ENCODE data around the gene HS6ST2.
A peak's percentile ranks its signal among the peaks of the same experiment; 100 is the strongest.

HS6ST2 gene

DNA sequence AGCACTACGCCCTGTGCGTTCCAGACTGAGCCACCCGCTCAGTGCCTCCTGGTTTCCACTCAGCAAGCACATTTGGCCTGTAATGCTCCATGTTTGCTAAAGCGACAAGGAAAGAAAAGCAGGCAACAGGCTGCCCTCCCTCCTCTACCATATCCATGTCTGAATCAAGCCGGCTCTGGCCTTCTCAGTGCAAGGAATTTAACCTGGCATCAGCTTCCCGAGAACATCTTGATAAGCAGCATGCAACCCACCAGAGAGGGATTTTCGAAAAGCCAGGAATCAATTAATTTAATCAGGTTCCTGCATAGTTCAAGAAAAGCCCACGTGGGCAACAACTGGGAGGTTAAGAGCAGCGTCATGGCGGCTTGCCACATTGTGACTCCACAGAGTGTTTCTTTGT lies 228.2 kb downstream of the HS6ST2 start:
- no peak overlapping the region for H3K4me3 ChIP-seq (ENCODE audit: low read length)
- no peaks in the 10 kb centered on the region for H3K27me3 ChIP-seq (ENCODE audit: insufficient read depth, low read length)
- no peak overlapping the region for H3K27ac ChIP-seq (ENCODE audit: low read length)
- no peak overlapping the region for H3K9ac ChIP-seq (ENCODE audit: low read depth, low read length)
- no peaks in the 10 kb centered on the region for H3K36me3 ChIP-seq (ENCODE audit: insufficient read depth, low read depth, low read length)
- no peaks in the 10 kb centered on the region for H3K9me3 ChIP-seq (ENCODE audit: insufficient read depth, low read depth, low read length)
- H3K4me1 ChIP-seq (ENCODE audit: insufficient read depth, low read length), result no peaks in the 10 kb centered on the region

DNA sequence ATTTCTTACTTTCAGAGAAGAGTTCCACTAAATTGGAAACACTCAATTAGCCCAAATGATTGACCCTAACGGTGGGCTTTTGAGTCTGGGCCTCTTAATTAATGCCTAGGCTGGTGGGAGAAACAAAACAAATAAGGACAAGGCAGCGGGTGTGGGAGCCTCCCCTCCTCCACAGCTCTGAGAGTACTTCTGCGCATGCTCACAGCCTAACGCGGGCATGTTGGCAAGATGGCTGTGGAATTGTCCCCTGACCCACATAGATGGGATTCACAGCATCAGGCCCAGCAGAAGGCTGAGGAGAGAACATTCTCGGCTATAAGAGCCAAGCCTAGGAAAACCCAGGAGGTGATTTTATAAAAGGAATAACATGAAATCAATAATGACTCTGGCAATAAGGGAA lies 230.1 kb downstream of the HS6ST2 start:
- no peaks in the 10 kb centered on the region for H3K4me1 ChIP-seq (ENCODE audit: insufficient read depth, low read length)

DNA sequence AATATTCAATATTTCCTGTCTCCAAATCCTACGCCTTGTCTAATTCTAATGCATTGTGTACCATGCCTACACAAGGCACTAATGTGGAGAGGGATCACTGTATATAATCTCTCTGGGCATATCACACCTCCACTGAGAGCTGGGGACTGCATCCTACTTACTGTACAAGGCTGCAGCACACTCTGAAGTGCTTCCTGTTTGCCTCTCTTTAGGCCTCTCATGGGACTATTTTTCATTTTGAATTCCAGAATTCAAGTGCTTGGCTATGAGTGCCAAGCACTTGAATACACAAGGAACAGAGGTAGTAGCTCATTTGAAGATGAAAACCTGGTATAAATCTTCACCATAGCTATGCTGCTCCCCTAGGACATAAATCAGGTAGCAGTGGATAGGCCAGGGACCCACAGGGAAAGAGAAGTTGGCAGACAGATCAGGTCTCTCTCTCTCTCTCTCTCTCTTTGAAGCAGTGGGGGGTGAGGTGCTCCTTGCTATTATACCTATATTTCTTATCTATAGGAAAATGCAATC lies 239.9 kb downstream of the HS6ST2 start:
- Histone ChIP-seq H3K9ac (ENCODE audit: low read depth, low read length) (no peak overlapping the region), H3K36me3 (ENCODE audit: insufficient read depth, low read depth, low read length) (no peaks in the 10 kb centered on the region), H3K4me1 (ENCODE audit: insufficient read depth, low read length) (no peaks in the 10 kb centered on the region), H3K4me3 (ENCODE audit: low read length) (no peak overlapping the region), H3K9me3 (ENCODE audit: insufficient read depth, low read depth, low read length) (no peaks in the 10 kb centered on the region), H3K27ac (ENCODE audit: low read length) (no peak overlapping the region), H3K27me3 (ENCODE audit: insufficient read depth, low read length) (no peaks in the 10 kb centered on the region)

More for the DNA sequence above, 230.1 kb downstream of the HS6ST2 start:
- Histone ChIP-seq H3K9ac (ENCODE audit: low read depth, low read length) (no peak overlapping the region), H3K9me3 (ENCODE audit: insufficient read depth, low read depth, low read length) (no peaks in the 10 kb centered on the region), H3K27ac (ENCODE audit: low read length) (no peak overlapping the region), H3K36me3 (ENCODE audit: insufficient read depth, low read depth, low read length) (no peaks in the 10 kb centered on the region), H3K4me3 (ENCODE audit: low read length) (no peak overlapping the region), H3K27me3 (ENCODE audit: insufficient read depth, low read length) (no peaks in the 10 kb centered on the region)

DNA sequence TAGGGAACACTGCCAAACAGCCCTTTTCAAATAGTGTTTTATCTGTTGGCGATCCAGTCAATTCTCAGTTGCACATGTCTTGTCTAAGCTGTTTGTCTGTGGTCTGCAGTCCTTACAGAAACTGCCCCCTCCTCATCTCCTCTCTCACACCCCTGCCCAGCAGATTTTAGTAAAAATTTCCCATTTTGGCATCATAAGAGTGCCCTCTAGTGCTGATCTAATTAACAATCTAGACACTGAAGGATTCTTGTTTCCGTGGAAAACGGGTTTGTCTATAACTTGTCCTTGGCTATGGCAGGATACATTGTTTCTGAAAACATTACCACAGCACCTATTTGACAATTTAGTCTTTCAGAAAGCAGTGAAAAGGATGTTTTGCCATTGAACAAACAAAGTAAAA lies 242.4 kb downstream of the HS6ST2 start:
- Histone ChIP-seq H3K27me3 (ENCODE audit: insufficient read depth, low read length) (no peaks in the 10 kb centered on the region), H3K27ac (ENCODE audit: low read length) (no peak overlapping the region), H3K36me3 (ENCODE audit: insufficient read depth, low read depth, low read length) (no peaks in the 10 kb centered on the region), H3K9me3 (ENCODE audit: insufficient read depth, low read depth, low read length) (no peaks in the 10 kb centered on the region), H3K4me1 (ENCODE audit: insufficient read depth, low read length) (no peaks in the 10 kb centered on the region), H3K4me3 (ENCODE audit: low read length) (no peak overlapping the region), H3K9ac (ENCODE audit: low read depth, low read length) (no peak overlapping the region)

DNA sequence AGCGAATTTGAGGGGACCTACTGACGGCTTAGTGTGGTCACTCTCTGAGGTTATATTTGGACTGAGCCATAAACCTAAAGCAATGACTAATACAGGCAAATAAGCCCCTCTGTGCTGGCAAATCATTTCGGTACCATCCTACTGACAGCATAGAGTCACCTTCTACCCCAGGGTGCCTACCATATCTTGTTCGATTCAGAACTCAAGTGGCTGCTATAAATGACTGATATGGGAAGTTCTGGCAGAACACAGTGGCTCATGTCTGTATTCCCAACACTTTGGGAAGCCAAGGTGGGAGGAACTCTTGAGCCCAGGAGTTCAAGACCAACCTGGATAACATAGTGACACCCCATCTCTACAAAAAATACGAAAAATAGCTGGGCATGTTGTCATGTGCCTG lies 243.5 kb downstream of the HS6ST2 start:
- Histone ChIP-seq H3K27me3 (ENCODE audit: insufficient read depth, low read length) (no peaks in the 10 kb centered on the region), H3K36me3 (ENCODE audit: insufficient read depth, low read depth, low read length) (no peaks in the 10 kb centered on the region), H3K4me1 (ENCODE audit: insufficient read depth, low read length) (no peaks in the 10 kb centered on the region), H3K4me3 (ENCODE audit: low read length) (no peak overlapping the region), H3K9me3 (ENCODE audit: insufficient read depth, low read depth, low read length) (no peaks in the 10 kb centered on the region), H3K9ac (ENCODE audit: low read depth, low read length) (no peak overlapping the region), H3K27ac (ENCODE audit: low read length) (no peak overlapping the region)

DNA sequence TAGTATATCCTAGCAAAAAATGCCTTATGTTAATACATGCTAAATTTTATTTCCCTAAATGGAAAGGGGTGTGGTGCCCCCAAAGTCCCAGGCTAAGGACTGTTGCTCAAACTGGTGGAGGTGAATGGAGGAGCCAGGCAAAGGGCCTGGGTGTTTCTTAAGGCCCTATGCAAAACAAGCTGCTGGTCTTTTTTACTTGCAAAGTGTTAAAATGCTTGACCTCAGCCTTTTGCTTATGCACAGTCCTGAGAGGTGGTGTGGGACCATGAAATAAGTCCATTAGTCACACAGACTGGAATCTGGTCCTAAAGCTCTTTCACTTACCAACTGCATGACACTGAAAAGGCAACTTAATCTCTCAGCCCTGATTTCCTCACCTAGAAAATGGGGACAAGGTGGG lies 246.1 kb downstream of the HS6ST2 start:
- H3K9ac ChIP-seq (ENCODE audit: low read depth, low read length), result no peak overlapping the region
- H3K4me1 ChIP-seq (ENCODE audit: insufficient read depth, low read length), result no peaks in the 10 kb centered on the region; the same call in 1 of the 2 replicates
- no peak overlapping the region for H3K4me3 ChIP-seq (ENCODE audit: low read length)
- no peaks in the 10 kb centered on the region for H3K36me3 ChIP-seq (ENCODE audit: insufficient read depth, low read depth, low read length)
- no peaks in the 10 kb centered on the region for H3K9me3 ChIP-seq (ENCODE audit: insufficient read depth, low read depth, low read length)
- no peaks in the 10 kb centered on the region for H3K27me3 ChIP-seq (ENCODE audit: insufficient read depth, low read length)
- H3K27ac ChIP-seq (ENCODE audit: low read length), result no peak overlapping the region

DNA sequence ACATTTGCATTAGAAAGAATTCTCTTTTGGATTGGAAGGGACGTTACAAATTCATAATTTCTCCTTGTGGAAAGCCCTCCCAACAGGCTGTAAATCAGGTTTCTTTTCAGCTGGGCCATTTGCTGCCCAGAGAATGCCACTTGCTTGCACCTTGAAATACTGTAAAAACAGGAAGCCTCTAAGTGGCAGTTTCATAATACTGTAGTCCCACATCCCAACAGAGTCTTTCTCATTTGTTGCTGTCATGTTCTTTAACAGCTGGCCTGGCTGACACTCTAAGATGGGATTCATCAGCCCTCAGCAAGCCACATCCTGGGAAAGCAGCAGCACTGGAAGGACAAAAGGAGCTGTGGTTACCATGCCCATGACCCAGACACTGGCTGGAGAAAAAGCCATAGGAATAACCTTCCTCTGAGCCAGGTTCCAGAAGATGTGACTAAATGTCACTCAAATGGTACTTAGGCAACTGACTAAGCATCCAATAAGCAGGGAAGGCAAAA lies 247.7 kb downstream of the HS6ST2 start:
- no peaks in the 10 kb centered on the region for H3K9me3 ChIP-seq (ENCODE audit: insufficient read depth, low read depth, low read length)
- no peaks in the 10 kb centered on the region for H3K36me3 ChIP-seq (ENCODE audit: insufficient read depth, low read depth, low read length)
- no peak overlapping the region for H3K27ac ChIP-seq (ENCODE audit: low read length)
- no peaks in the 10 kb centered on the region for H3K27me3 ChIP-seq (ENCODE audit: insufficient read depth, low read length)
- no peak overlapping the region for H3K9ac ChIP-seq (ENCODE audit: low read depth, low read length)
- H3K4me3 ChIP-seq (ENCODE audit: low read length), result no peak overlapping the region
- H3K4me1 ChIP-seq (ENCODE audit: insufficient read depth, low read length), result no peaks in the 10 kb centered on the region; the same call in 1 of the 2 replicates

DNA sequence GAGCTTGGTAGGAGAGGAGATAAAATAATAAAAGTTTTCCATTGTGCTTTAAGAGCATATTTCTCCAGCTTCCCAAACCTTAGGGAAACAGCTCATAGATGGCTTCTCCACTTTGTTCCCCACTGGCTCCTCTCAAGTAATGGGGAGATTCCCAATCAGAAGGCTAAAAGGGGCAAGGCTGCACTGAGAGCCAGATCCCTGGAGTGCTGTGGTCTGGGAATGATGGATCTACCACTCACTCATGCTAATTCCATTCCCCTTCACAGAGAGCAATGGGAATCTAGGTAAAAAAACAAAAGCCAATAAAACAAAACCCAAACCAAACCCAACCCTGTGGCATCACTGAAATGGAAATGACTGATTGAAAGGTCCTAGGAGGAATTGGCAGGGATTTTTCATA lies 249.9 kb downstream of the HS6ST2 start:
- H3K4me1 ChIP-seq (ENCODE audit: insufficient read depth, low read length), result no peaks in the 10 kb centered on the region; the same call in 1 of the 2 replicates
- no peak overlapping the region for H3K4me3 ChIP-seq (ENCODE audit: low read length)
- H3K36me3 ChIP-seq (ENCODE audit: insufficient read depth, low read depth, low read length), result no peaks in the 10 kb centered on the region
- H3K9me3 ChIP-seq (ENCODE audit: insufficient read depth, low read depth, low read length), result no peaks in the 10 kb centered on the region
- H3K27ac ChIP-seq (ENCODE audit: low read length), result no peak overlapping the region
- no peak overlapping the region for H3K9ac ChIP-seq (ENCODE audit: low read depth, low read length)
- H3K27me3 ChIP-seq (ENCODE audit: insufficient read depth, low read length), result no peaks in the 10 kb centered on the region

DNA sequence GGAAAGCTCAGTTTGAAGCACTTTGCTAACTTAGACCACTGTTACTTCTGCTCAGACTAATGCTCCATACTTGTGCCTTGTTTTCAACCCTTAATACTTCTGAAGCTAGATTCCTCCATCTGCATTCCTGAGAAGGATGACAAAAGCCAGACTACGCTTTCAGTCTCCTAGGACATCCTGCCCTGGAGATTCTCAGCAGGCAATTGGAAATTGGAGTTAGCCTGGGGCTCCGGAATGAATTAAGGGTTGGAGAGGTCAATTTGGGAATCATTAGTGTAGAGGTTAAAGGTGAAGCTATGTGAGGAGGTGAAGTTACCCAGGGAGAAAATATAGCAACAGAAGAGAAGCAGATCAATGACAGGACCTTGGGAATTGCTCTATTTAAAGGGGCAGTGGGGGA lies 253.7 kb downstream of the HS6ST2 start:
- Histone ChIP-seq H3K27ac (ENCODE audit: low read length) (no peak overlapping the region), H3K36me3 (ENCODE audit: insufficient read depth, low read depth, low read length) (no peaks in the 10 kb centered on the region), H3K9me3 (ENCODE audit: insufficient read depth, low read depth, low read length) (no peaks in the 10 kb centered on the region), H3K4me3 (ENCODE audit: low read length) (no peak overlapping the region), H3K27me3 (ENCODE audit: insufficient read depth, low read length) (no peaks in the 10 kb centered on the region), H3K4me1 (ENCODE audit: insufficient read depth, low read length) (no peaks in the 10 kb centered on the region; the same call in 1 of the 2 replicates), H3K9ac (ENCODE audit: low read depth, low read length) (no peak overlapping the region)

DNA sequence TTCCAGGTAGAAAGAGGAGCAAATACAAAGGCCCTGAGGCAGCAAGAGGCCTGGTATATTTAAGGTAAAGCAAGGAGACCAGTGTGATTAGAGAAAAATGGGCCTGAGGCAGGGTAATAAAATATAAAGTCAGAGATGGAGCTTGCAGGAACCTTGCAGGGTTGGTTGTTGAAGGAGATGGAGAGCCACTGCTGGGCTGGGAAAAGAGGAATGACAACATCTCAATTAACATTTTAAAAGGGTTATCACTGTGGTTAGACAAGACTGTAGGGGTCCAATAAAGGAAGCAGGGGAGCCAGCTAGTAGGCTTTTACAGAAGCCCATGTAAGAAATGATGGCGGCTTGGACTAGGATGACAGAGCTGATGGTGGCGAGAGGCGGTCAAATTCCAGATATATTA lies 264.0 kb downstream of the HS6ST2 start:
- H3K27ac ChIP-seq (ENCODE audit: low read length), result no peak overlapping the region
- no peaks in the 10 kb centered on the region for H3K9me3 ChIP-seq (ENCODE audit: insufficient read depth, low read depth, low read length)
- peak overlapping the region; percentile 25; the same call in 1 of the 2 replicates for H3K4me3 ChIP-seq (ENCODE audit: low read length)
- H3K36me3 ChIP-seq (ENCODE audit: insufficient read depth, low read depth, low read length), result no peaks in the 10 kb centered on the region
- no peaks in the 10 kb centered on the region; the same call in 1 of the 2 replicates for H3K27me3 ChIP-seq (ENCODE audit: insufficient read depth, low read length)
- H3K4me1 ChIP-seq (ENCODE audit: insufficient read depth, low read length), result peaks cover 17% of the 10 kb centered on the region
- H3K9ac ChIP-seq (ENCODE audit: low read depth, low read length), result no peak overlapping the region

DNA sequence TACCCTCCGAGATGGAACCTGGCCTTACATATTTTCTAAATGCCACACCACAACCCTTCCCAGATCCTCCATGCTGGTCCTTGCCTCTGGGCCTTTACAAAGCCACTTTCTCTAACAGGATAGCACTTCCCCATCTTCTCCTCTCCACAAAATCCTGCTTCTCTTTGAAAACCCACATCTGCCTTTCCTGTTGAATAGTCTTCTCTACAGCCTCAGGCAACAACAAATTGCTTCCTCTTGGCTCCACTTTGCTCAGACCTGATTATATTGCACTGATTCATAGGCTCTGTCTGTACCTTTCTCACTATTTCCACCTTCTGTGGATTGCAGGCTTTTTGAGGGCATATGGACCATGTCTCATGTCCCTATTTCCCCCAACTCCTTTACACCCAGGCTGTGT lies 265.9 kb downstream of the HS6ST2 start:
- no peak overlapping the region for H3K9ac ChIP-seq (ENCODE audit: low read depth, low read length)
- H3K36me3 ChIP-seq (ENCODE audit: insufficient read depth, low read depth, low read length), result no peaks in the 10 kb centered on the region
- H3K27ac ChIP-seq (ENCODE audit: low read length), result no peak overlapping the region
- no peaks in the 10 kb centered on the region for H3K9me3 ChIP-seq (ENCODE audit: insufficient read depth, low read depth, low read length)
- H3K27me3 ChIP-seq (ENCODE audit: insufficient read depth, low read length), result no peaks in the 10 kb centered on the region; the same call in 1 of the 2 replicates
- H3K4me1 ChIP-seq (ENCODE audit: insufficient read depth, low read length), result peaks cover 21% of the 10 kb centered on the region
- no peak overlapping the region for H3K4me3 ChIP-seq (ENCODE audit: low read length)

DNA sequence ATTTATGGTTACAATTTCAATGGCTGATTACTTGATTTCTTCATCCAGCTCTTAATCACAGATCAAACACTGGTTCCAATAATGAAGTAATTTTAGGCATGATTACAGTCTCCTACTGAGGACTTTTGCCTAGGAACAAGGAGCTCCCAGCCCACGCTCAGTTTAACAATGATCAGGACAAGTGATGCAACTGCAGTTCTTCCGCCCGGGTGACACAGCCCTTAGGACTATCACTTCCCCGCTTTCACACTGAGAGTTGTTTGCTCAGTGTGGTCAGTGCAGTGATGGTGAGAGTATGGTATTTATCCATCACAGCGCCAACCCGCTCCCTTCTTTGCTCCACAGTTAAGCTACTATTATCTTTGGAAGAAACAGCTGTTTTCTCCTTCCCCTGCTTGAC lies 266.4 kb downstream of the HS6ST2 start:
- Histone ChIP-seq H3K9ac (ENCODE audit: low read depth, low read length) (no peak overlapping the region), H3K36me3 (ENCODE audit: insufficient read depth, low read depth, low read length) (no peaks in the 10 kb centered on the region), H3K4me1 (ENCODE audit: insufficient read depth, low read length) (peaks cover 21% of the 10 kb centered on the region), H3K27me3 (ENCODE audit: insufficient read depth, low read length) (no peaks in the 10 kb centered on the region; the same call in 1 of the 2 replicates), H3K27ac (ENCODE audit: low read length) (no peak overlapping the region), H3K9me3 (ENCODE audit: insufficient read depth, low read depth, low read length) (no peaks in the 10 kb centered on the region), H3K4me3 (ENCODE audit: low read length) (no peak overlapping the region)
